ENCODE results near the gene TRPV3. TPM values are rescaled to one million over a fixed set of nuclear protein-coding genes. Genes with fewer than 3 reads are reported as not detected.

Gene TRPV3
- total and polyA plus RNA-seq, 12 donors = 0.17 to 2.8 (median 1.1) TPM

DNA sequence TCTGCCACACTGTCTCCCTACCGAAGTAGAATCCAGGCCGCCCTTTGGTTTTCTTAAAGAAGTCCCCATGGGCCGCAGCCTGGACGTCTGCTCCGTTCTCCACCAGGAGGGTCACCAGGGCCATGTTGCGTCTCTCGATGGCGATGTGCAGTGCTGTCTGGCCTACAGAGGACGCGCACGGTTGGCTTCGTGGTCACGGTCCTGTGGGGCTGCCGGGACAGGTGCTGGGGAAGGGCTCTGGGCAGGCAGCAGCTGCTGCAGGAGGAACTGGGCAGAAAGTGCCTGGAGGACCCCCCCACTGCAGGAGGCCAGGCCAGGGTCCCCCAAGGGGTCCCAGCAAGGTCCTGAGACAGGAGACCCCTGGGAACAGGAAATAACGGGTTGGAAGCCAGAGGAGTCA lies 32.6 kb upstream of the TRPV3 start:
- TF ChIP-seq, protein P1, sequence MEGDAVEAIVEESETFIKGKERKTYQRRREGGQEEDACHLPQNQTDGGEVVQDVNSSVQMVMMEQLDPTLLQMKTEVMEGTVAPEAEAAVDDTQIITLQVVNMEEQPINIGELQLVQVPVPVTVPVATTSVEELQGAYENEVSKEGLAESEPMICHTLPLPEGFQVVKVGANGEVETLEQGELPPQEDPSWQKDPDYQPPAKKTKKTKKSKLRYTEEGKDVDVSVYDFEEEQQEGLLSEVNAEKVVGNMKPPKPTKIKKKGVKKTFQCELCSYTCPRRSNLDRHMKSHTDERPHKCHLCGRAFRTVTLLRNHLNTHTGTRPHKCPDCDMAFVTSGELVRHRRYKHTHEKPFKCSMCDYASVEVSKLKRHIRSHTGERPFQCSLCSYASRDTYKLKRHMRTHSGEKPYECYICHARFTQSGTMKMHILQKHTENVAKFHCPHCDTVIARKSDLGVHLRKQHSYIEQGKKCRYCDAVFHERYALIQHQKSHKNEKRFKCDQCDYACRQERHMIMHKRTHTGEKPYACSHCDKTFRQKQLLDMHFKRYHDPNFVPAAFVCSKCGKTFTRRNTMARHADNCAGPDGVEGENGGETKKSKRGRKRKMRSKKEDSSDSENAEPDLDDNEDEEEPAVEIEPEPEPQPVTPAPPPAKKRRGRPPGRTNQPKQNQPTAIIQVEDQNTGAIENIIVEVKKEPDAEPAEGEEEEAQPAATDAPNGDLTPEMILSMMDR (IDR thresholded peaks at IDR 0.05) = no peak
- no peaks in the 10 kb centered on the region for H3K27me3 ChIP-seq
- WGBS, 2 donors = 93 to 95% methylated on average over 15 of the region's 15 CpGs
- H3K27ac ChIP-seq = no peak overlapping the region
- no peaks in the 10 kb centered on the region for H3K9me3 ChIP-seq
- H3K4me1 ChIP-seq = peaks cover 5 to 18% (median 13%) of the 10 kb centered on the region in 9 donors
- no peak overlapping the region for H3K4me3 ChIP-seq
- DNase-seq = no peak
- H3K36me3 ChIP-seq = peaks cover 0 to 70% (median 34%) of the 10 kb centered on the region in 9 donors
- ATAC-seq = no peak
- intact Hi-C loops (cut with DNase I) = no loop called here

DNA sequence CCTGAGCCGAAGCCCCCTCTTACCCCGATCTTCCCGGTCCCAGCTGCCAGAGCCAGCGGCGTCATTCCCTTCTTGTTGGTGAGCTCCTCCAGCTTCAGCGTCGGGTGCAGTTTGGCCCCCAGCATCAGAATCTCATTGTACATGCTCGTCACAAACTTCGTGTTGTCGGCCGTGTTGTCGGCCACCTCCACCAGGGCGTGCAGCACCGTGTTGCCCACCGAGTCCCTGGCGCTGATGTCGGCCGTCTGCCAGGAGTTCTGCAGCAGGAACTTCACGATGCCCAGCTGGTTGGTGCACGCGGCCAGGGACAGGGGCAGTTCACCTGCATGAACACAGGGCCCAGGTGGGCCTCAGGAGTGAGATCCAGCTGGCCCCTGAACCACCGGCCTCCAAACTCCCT lies 32.2 kb upstream of the TRPV3 start:
- ATAC-seq (no peak), DNase-seq (no peak)
- H3K4me1 ChIP-seq = peaks cover 3 to 14% (median 10%) of the 10 kb centered on the region in 9 donors
- H3K9me3 ChIP-seq = no peaks in the 10 kb centered on the region
- H3K4me3 ChIP-seq = no peak overlapping the region
- intact Hi-C loops (cut with DNase I) = no loop called here
- H3K36me3 ChIP-seq = peaks cover 0 to 74% (median 34%) of the 10 kb centered on the region in 9 donors
- H3K27me3 ChIP-seq = no peaks in the 10 kb centered on the region
- WGBS, 2 donors = 97 to 98% methylated on average over 22 of the region's 22 CpGs
- no peak overlapping the region for H3K27ac ChIP-seq
- TF ChIP-seq, protein P1 (IDR thresholded peaks at IDR 0.05) = no peak

DNA sequence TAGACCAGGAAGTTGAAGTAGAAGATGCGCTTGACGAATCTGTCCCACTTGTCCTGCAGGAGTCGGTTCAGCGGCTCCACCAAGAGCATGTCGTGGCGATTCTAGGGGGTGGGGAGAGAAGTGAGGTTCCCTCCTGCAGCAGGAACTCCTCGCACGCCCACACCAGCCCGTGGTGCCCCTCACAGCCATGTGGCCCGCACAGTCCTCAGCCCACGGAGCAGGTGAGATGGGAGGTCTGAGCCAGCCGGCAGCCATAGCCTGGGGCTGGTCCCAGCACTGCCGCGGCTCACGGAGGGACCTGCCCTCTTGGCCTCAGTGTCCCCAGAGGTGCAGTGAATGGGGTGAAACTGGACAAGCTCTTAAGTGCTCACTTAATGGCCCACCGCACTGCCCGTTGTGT lies 28.2 kb upstream of the TRPV3 start:
- WGBS, 2 donors = 94 to 95% methylated on average over 17 of the region's 17 CpGs
- Histone ChIP-seq H3K36me3 (peaks cover 0 to 89% (median 40%) of the 10 kb centered on the region in 9 donors), H3K27ac (no peak overlapping the region), H3K4me1 (no peaks in the 10 kb centered on the region), H3K9me3 (no peaks in the 10 kb centered on the region), H3K4me3 (no peak overlapping the region), H3K27me3 (no peaks in the 10 kb centered on the region)
- intact Hi-C loops (cut with DNase I) = no loop called here
- no peak for DNase-seq
- TF ChIP-seq, protein P1 (IDR thresholded peaks at IDR 0.05) = no peak
- ATAC-seq = peak in 1 of 8 donors; percentile 27

DNA sequence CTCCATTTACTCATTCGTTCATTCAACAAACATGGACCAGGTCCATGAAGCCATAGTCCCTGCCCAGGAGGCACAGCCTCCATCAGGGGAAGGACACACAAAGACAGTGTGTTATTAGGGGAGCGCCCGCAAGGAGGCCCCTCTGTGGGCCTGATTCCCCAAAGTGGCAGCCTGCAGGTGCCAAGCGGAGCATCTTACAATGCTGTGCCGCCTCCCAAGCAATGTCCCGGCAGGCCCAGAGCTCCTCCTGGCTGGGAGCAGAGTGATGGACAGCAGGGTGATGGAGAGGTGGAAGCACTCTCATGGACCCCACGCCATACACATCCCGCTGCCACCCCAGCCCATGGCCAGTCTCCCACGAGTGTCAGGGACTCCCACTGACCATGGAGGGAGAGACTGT lies 25.8 kb upstream of the TRPV3 start:
- intact Hi-C loops (cut with DNase I) = no loop called here
- Histone ChIP-seq H3K4me3 (no peak overlapping the region), H3K27ac (no peak overlapping the region), H3K9me3 (no peaks in the 10 kb centered on the region), H3K36me3 (peaks cover 3 to 88% (median 29%) of the 10 kb centered on the region in 9 donors), H3K27me3 (no peaks in the 10 kb centered on the region), H3K4me1 (no peaks in the 10 kb centered on the region)
- no peak for ATAC-seq
- TF ChIP-seq, protein P1 (IDR thresholded peaks at IDR 0.05) = no peak
- DNase-seq = no peak
- WGBS, 2 donors = 94 to 97% methylated on average over 9 of the region's 9 CpGs
